CD4-positive, alpha-beta T cell treated with Interleukin-4 for 1 hour (primary cell): ENCODE measurements around the gene ASPHD2.

Source experiments
- DNase-seq, 2 donors: peaks; one replicate each; pipeline ENCODE4 v3.0.0-alpha.2; 2020 to 2022

ASPHD2 gene

DNA sequence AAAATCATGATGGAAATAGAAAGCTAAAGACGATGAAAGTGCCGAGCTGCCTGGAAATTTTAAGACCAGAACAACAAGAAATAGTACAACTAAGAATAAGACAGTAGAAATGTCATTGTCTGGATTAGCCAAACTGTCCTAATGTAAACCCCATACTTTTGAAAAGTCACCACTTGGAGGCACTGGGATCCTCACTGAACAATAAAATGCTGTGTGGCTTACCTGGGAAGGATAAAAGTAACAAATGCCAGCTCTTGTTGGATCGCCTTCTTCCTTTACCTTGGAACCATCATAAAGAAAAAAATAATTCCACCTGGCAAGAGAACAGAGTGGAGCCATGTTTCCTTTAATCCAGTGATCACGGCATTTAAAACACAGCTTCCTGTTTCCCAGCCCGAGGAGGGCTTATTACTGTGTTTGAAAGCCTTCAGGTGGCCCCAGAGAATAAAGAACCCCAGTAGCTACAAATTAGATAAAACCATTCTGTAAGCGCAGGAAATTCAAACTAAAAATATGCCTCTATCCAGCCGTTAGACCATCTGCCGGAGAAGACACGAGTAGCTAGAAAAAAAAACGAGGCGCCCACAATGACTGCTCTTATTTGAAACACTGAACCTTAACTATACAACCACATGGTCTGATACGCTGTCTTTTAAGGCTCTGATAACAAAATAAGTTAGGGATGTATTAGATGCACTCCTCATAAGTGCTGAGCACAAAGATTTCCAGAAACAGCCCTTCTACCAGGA is 50.2 kb downstream of the ASPHD2 start:
- DNase-seq = no peak

DNA sequence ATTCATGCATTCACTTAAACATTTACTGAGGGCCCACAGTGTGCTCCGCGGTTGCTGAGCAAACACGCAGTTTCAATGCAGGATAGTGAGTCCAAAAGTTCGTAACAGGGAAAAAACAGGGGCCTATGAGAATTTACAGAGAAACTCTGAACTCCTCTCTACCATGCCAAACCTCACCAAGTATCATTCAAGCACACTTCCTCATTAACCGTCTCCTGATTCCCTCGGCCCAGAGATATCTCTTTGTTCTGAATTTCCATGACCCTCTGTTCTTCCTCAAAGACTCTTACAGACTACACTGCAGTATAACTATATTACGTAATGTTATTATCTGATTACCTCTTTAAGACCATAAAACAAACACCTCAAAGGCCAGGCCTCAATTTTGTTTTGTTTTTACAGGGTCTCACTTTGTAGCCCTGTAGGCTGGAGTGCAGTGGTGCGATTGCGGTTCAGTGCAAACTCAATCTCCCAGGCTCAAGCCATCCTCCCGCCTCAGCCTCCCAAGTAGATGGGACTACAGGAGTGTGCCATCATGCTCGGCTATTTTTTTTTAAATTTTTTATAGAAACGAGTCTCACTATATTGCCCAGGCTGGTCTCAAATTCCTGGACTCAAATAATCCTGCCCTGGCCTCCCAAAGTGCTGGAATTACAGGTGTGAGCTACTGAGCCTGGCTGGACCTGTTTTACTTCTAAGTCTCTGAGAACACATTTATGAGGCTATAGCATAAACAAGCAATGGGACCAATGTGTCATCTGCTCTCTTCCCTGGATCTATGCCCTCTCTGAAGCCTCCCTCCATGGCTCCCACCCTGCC is 50.9 kb downstream of the ASPHD2 start:
- DNase-seq = no peak

DNA sequence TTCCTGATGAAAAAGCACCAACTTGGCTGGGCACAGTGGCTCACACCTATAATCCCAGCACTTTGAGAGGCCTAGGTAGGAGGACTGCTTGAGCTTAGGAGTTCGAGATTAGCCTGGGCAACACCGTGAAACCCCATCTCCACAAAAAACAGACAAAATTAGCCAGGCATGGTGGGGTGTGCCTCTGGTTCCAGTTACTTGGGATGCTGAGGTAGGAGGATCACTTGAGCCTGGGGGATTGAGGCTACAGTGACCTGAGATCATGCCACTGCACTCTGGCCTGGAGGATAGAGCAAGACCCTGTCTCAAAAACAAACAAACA is 51.5 kb downstream of the ASPHD2 start:
- DNase-seq = no peak

GRCh38 chr22:26481112-26481693 is 52.1 kb downstream of the ASPHD2 start:
- DNase-seq = no peak

DNA sequence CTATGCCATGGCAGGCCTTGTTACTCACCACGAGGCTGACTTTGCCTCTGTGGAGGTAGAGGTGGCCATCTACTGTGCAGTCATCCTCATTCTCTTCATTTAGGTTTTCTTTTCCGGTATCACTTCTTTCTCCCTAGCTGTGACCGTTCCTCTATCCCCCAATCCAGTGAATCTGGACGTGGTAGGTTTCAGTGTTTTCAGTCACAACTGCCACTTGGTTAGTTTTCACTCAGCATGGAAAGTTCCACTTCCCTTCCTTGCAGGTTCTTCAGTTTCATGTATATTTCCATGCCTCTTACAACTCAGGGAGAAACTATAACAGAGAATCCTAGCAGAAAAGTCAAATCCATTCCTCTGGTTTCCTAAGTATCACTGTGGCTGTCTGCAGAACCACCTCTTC is 52.6 kb downstream of the ASPHD2 start:
- no peak for DNase-seq

DNA sequence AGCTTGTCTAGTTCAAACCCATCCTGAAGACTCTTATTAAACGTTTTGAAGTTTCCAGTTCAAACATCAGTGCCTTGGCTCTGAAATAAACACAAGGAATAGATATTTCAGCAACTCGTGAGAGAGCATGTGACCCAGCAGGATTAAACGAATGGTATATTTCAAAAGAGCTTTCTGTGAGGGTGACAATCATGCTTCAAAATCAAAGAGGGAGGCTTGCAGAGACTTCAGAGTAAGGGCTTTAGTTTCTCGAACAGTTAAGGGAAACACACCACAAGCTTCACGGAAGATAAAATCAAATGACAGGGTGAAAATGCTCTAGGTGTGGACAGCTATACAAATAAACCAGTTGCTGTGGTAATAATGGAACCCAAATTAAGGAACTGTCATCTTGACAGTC is 53.1 kb downstream of the ASPHD2 start:
- DNase-seq = no peak

DNA sequence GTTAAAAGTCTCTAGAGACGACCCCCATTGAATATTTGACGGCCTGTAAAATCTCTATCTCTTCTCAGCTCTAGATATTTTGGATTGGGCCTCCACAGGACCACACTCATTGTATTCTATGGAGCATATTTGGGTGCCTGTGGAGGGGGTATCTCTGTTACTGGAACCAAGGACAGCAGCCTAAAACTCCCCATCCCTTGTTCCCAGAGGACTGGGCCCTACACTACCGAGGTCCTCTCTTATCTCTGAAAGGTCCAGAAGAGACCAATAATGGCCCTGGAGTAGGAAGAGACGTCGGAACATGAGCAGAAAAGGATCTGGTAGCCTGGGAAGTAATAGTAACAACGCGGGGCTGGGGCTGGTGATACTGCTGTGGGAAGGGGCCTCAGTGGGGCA is 54.0 kb downstream of the ASPHD2 start:
- no peak for DNase-seq

- DNase-seq = peak; percentile 93 to 94
Measured at GRCh38 chr22:26483439-26484359, 54.6 kb downstream of the ASPHD2 start, which contains the start of the genes HPS4 and SRRD. Gene HPS4, minus strand, starts transcription at chr22:26483783. Its CDS starts 2,021 bp downstream, at chr22:26481762. Gene SRRD, plus strand, starts transcription at chr22:26483877. Its CDS starts 14 bp downstream, at chr22:26483891.

GRCh38 chr22:26484360-26484706 is 55.3 kb downstream of the ASPHD2 start:
- DNase-seq = peak in 1 of 2 donors; percentile 58

DNA sequence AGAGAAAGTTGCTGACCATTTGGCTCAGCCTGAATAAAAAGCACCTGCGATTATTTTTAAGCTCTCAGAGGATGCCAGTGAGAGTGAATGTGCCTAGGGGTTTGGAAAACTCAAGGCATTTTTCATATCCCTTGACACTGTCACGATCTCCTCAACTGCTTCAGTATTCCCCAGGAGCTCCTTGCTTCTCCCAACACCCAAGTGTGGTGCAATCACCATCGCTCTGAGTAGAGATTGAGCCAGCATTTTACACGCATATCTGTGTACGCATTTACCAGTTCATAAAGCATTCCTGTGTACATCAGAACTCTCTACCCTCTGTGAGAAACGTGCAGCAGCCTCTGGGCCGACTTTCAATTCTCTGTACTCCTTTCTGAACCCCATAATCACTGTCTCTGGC is 56.0 kb downstream of the ASPHD2 start:
- no peak for DNase-seq

DNA sequence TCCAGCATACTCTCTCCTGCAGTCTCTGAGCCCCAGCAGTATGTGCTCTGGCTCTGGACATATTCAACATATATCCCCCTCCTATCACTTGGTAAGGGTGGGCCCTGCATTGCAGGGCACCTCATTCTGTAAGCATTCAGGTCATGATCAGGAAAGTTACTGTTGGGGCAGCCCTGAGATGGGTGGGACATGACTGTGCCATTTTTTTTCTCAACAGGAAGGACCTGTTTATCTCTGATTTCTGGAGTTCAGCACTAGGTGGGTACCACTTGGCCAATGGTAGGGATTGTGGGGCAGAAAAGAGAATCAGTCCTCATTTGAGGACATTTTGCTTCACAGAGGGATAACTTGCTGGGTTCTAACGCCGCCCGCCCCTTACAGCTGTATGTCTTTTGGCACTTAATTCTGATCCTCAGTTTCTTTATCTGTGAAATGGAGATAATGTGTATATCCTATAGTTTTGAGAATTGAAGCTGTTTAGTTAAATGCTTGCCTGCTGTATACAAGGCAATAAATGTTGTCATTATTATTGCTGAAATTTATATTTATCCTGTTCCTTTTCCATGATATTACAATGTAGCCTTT is 56.8 kb downstream of the ASPHD2 start:
- DNase-seq = no peak

DNA sequence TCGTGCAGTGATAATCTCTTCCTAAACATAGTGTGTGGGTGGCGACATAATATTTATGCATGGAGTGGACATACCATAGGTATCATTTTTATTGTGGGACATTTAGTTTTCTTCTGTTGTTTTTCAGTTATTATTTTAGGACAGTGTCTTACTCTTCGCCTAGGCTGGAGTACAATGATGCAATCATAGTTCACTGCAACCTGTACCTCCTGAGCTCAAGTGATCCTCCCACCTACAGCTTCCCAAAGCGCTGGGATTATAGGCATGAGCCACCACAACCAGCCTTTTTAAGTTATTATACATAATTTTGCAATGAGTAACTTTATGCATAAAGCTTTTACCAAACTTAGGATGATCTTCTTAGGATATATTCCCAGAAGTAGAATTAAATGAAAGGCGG is 57.3 kb downstream of the ASPHD2 start:
- no peak for DNase-seq

GRCh38 chr22:26487996-26488395 is 58.9 kb downstream of the ASPHD2 start:
- no peak for DNase-seq

DNA sequence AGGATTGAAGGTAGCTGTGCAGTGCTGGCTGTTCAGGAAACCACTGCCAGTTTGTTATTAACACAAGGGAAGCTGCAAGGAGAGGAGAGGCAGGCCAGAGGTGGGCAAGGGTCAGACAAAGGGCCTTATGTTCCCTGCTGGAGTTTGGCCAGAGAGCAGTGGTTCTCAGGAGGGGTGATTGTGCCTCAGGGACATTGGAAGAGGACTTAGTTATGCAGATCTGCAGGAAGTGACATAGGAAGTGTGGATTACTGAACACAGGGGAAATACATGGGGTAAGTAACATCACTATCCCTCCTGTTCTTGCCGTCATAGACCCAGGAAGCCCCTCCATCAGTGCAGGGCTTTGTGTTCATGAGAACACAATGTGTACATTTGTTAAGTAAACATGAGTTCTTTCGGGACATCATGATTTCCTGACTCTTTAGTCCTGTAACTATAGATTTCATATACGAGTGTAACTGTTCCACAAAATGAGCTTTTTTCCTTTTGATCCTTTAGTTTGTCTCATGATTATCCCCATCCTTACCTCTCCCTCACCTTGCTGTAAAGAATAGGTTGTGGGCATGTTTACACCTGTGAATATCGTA is 60.5 kb downstream of the ASPHD2 start:
- DNase-seq = no peak

DNA sequence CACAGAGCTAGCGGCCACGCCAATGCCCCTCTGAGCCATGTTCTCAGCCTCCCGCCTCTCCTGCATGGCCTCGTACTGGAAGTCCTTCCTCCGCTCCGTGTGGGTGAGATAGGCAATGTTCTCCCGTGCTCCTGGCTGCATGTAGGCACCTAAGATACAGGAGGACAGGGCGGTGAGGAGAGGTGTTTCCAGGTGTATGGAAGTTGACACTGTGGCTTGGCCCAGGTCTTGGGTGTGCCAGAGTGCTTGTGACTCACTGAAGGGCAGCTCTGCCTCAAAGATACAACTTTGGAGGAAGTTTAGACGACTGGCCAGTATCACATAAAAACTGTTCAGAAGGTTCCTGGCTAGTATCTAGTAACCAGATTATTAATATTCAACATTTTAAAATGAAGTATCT is 63.2 kb downstream of the ASPHD2 start:
- no peak for DNase-seq

DNA sequence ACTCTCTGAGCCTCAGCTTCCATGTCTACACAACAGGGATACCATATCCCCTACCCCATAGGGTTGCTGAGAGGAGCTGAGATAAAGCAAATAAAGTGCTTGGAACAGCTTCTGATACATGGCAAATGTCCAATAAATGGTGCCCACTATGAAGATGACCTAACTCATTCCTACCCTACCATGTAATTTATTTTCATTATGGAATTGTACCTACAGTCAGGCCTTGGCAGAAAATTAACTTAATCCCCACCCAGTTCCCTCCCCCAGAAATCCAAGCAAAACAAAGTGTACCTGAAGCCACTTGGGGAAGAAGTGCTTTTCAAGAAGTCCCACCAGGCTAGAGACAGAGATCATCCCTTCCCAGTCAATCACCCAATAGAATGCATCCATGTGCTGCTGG is 65.4 kb downstream of the ASPHD2 start:
- DNase-seq = no peak
